Measurements from ENCODE around the gene SUSD4. TPM values are rescaled to one million over a fixed set of nuclear protein-coding genes. Genes with fewer than 3 reads are reported as not detected.

The SUSD4 gene
- total RNA-seq, 1 experiment from 2014 or later: 31.4 TPM

DNA sequence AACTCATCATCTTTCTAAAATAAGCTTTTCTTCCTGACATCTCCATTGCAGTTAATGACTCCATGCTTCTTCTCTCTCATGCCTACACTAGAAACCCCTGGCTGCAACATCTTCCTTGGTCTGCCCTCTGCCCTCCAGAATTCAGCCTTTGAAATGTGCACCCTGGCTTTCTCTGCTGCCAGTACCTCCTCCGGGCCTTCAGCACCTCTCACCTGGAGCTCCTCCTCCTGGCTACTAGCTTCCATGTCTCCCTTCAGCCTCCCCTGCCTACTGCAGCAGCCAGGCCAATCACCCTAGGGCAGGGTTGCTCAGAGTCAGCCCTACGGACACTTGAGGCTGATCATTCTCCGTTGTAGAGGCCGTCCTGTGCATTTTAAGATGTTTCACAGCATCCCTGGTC is 18.3 kb downstream of the SUSD4 start:
- DNase-seq: peak in 1 of 2 experiments; percentile 33
- Histone ChIP-seq H3K4me1 (no peaks in the 10 kb centered on the region), H3K9me3 (no peaks in the 10 kb centered on the region), H3K36me3 (ENCODE audit: control insufficient read depth, insufficient read depth, low read length) (peaks cover 2% of the 10 kb centered on the region; the same call in 1 of the 2 replicates), H3K27me3 (replicated peaks; ENCODE audit: control insufficient read depth, insufficient read depth, low read length) (no peaks in the 10 kb centered on the region), H3K4me3 (ENCODE audit: low read depth, low read length) (no peak overlapping the region)
- Mint-ChIP-seq H3K36me3 (ENCODE audit: insufficient read depth, unreplicated experiment) (peaks cover 5% of the 10 kb centered on the region), H3K4me3 (ENCODE audit: unreplicated experiment) (no peak overlapping the region), H3K9me3 (ENCODE audit: unreplicated experiment) (no peaks in the 10 kb centered on the region), H3K4me1 (ENCODE audit: low read depth, unreplicated experiment) (peaks cover 6% of the 10 kb centered on the region), H3K27ac (ENCODE audit: unreplicated experiment) (no peak overlapping the region), H3K27me3 (ENCODE audit: insufficient read depth, unreplicated experiment) (no peaks in the 10 kb centered on the region)
- TF ChIP-seq, protein P1, sequence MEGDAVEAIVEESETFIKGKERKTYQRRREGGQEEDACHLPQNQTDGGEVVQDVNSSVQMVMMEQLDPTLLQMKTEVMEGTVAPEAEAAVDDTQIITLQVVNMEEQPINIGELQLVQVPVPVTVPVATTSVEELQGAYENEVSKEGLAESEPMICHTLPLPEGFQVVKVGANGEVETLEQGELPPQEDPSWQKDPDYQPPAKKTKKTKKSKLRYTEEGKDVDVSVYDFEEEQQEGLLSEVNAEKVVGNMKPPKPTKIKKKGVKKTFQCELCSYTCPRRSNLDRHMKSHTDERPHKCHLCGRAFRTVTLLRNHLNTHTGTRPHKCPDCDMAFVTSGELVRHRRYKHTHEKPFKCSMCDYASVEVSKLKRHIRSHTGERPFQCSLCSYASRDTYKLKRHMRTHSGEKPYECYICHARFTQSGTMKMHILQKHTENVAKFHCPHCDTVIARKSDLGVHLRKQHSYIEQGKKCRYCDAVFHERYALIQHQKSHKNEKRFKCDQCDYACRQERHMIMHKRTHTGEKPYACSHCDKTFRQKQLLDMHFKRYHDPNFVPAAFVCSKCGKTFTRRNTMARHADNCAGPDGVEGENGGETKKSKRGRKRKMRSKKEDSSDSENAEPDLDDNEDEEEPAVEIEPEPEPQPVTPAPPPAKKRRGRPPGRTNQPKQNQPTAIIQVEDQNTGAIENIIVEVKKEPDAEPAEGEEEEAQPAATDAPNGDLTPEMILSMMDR (IDR thresholded peaks at IDR 0.05; ENCODE audit: insufficient read depth in 1 of 2, low read depth in 1 of 2, low read length in 1 of 2, severe bottlenecking in 1 of 2, unreplicated experiment in 1 of 2): peak in 1 of 2 experiments; percentile 36
- ChIA-PET CTCF (interaction anchor here (0.8 to 1.0 kb wide), 2 partner anchors 170 to 212 kb away, joined by 3 to 4 read pairs; no protein-coding TSS in a partner anchor), POLR2A (no interaction called here)
- no TSS peak for BruUV-seq (replicated peaks)
- intact Hi-C loops (cut with micrococcal nuclease; ENCODE audit: unreplicated experiment): loop anchor here (10.0 kb wide), 1 partner anchor 339 kb away; no protein-coding TSS in a partner anchor

DNA sequence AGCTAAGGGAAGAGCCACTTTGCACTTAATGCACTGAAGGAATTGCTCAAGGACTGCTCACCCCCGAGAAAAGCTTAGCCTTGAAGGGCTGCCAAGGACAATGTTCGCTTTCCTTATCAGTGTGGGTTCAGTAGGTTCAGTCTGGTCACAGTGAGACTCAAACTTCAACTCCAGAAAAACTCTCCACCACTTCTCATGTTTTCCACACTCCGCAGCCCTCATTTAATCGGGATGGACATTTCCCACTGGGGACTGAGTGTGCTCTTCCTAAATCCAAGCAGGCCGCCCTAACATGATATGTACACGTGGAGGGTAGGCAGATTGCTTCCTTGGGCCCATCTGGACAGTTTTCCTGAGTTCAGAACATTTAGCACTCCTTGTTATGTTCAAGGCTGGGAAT is 19.5 kb downstream of the SUSD4 start:
- peaks cover 6% of the 10 kb centered on the region for H3K4me1 Mint-ChIP-seq (ENCODE audit: low read depth, unreplicated experiment)
- ChIA-PET CTCF (no interaction called here), POLR2A (no interaction called here)
- Histone ChIP-seq H3K4me3 (ENCODE audit: low read depth, low read length) (no peak overlapping the region), H3K9me3 (no peaks in the 10 kb centered on the region), H3K4me1 (no peaks in the 10 kb centered on the region), H3K27me3 (replicated peaks; ENCODE audit: control insufficient read depth, insufficient read depth, low read length) (no peaks in the 10 kb centered on the region), H3K36me3 (ENCODE audit: control insufficient read depth, insufficient read depth, low read length) (no peaks in the 10 kb centered on the region; the same call in 1 of the 2 replicates)
- no peak overlapping the region for H3K4me3 Mint-ChIP-seq (ENCODE audit: unreplicated experiment)
- BruUV-seq (replicated peaks): no TSS peak
- no peaks in the 10 kb centered on the region for H3K27me3 Mint-ChIP-seq (ENCODE audit: insufficient read depth, unreplicated experiment)
- H3K9me3 Mint-ChIP-seq (ENCODE audit: unreplicated experiment): no peaks in the 10 kb centered on the region
- no peak overlapping the region for H3K27ac Mint-ChIP-seq (ENCODE audit: unreplicated experiment)
- no peak for DNase-seq
- intact Hi-C loops (cut with micrococcal nuclease; ENCODE audit: unreplicated experiment): loop anchor here (10.0 kb wide), 1 partner anchor 340 kb away; no protein-coding TSS in a partner anchor
- TF ChIP-seq, protein P1 (IDR thresholded peaks at IDR 0.05; ENCODE audit: insufficient read depth in 1 of 2, low read depth in 1 of 2, low read length in 1 of 2, severe bottlenecking in 1 of 2, unreplicated experiment in 1 of 2): no peak
- H3K36me3 Mint-ChIP-seq (ENCODE audit: insufficient read depth, unreplicated experiment): peaks cover 5% of the 10 kb centered on the region

DNA sequence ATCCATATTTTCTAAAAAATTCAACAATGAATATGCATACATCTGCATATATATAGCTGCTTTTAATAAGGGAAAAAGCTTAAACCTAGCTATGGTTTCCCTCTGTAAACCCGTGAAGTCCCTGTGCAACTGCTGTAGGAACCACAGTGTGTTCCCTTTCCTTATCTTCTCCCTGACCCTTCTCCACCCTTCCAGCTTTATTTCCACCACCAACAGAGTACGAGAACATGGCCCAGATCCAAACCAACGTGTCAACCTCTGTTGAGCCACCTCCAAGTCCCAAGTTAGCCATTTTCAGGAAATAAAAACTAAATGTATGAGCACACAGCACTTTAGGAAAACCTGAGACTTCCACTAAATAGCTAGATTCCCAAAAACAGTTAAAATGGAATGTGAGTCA is 20.3 kb downstream of the SUSD4 start:
- Mint-ChIP-seq H3K9me3 (ENCODE audit: unreplicated experiment) (no peaks in the 10 kb centered on the region), H3K27ac (ENCODE audit: unreplicated experiment) (no peak overlapping the region), H3K27me3 (ENCODE audit: insufficient read depth, unreplicated experiment) (no peaks in the 10 kb centered on the region), H3K4me1 (ENCODE audit: low read depth, unreplicated experiment) (peaks cover 6% of the 10 kb centered on the region), H3K4me3 (ENCODE audit: unreplicated experiment) (no peak overlapping the region), H3K36me3 (ENCODE audit: insufficient read depth, unreplicated experiment) (peaks cover 5% of the 10 kb centered on the region)
- CTCF ChIA-PET: no interaction called here
- Histone ChIP-seq H3K36me3 (ENCODE audit: control insufficient read depth, insufficient read depth, low read length) (no peaks in the 10 kb centered on the region; the same call in 1 of the 2 replicates), H3K27me3 (replicated peaks; ENCODE audit: control insufficient read depth, insufficient read depth, low read length) (no peaks in the 10 kb centered on the region), H3K9me3 (no peaks in the 10 kb centered on the region), H3K4me3 (ENCODE audit: low read depth, low read length) (no peak overlapping the region), H3K4me1 (no peaks in the 10 kb centered on the region)
- intact Hi-C loops (cut with micrococcal nuclease; ENCODE audit: unreplicated experiment): loop anchor here (10.0 kb wide), 1 partner anchor 341 kb away; no protein-coding TSS in a partner anchor
- POLR2A ChIA-PET: interaction anchor here (0.6 kb wide), 1 partner anchor 11 kb away, joined by 3 read pairs; no protein-coding TSS in a partner anchor
- TF ChIP-seq, protein P1 (IDR thresholded peaks at IDR 0.05; ENCODE audit: insufficient read depth in 1 of 2, low read depth in 1 of 2, low read length in 1 of 2, severe bottlenecking in 1 of 2, unreplicated experiment in 1 of 2): no peak
- BruUV-seq (replicated peaks): no TSS peak
- no peak for DNase-seq

Measured in Caco-2 (cell line).